DMS 273 (cell line): ENCODE results near the gene IQCK.
"Not testable (repeated sequence)": the region's sequence is repeated elsewhere in the genome, so short reads cannot be mapped to it uniquely, and the experiment has no call there.

Experiments
- DNase-seq: peaks from one replicate; lab custom pipeline; 2025; ENCODE audit not compliant: unreplicated experiment; lab: John Stamatoyannopoulos, UW

IQCK gene

GRCh38 chr16:19785081-19785480 lies 67.0 kb downstream of the IQCK start:
- DNase-seq, result no peak

GRCh38 chr16:19785512-19786130 lies 67.5 kb downstream of the IQCK start:
- no peak for DNase-seq

GRCh38 chr16:19801369-19801768 lies 83.3 kb downstream of the IQCK start:
- DNase-seq, result not testable (repeated sequence)

- not testable (repeated sequence) for DNase-seq
Observed at GRCh38 chr16:19801824-19802223, 83.8 kb downstream of the IQCK start.

- no peak for DNase-seq
Observed at GRCh38 chr16:19802612-19803011, 84.5 kb downstream of the IQCK start.

GRCh38 chr16:19804538-19805323 lies 86.7 kb downstream of the IQCK start:
- DNase-seq, result peak; percentile 32

- DNase-seq, result no peak
Observed at GRCh38 chr16:19805459-19806162, 87.5 kb downstream of the IQCK start.

GRCh38 chr16:19808061-19808641 lies 90.1 kb downstream of the IQCK start:
- DNase-seq, result no peak

- no peak for DNase-seq
Observed at GRCh38 chr16:19809121-19809635, 91.1 kb downstream of the IQCK start.

GRCh38 chr16:19809693-19810092 lies 91.6 kb downstream of the IQCK start:
- no peak for DNase-seq

- DNase-seq, result no peak
Observed at GRCh38 chr16:19810817-19811731, 93.0 kb downstream of the IQCK start.

- no peak for DNase-seq
Observed at GRCh38 chr16:19812986-19813385, 94.9 kb downstream of the IQCK start.

GRCh38 chr16:19815418-19815817 lies 97.3 kb downstream of the IQCK start:
- no peak for DNase-seq

- no peak for DNase-seq
Observed at GRCh38 chr16:19817122-19817521, 99.1 kb downstream of the IQCK start.

- no peak for DNase-seq
Observed at GRCh38 chr16:19817875-19818274, 99.8 kb downstream of the IQCK start.

- no peak for DNase-seq
Observed at GRCh38 chr16:19822533-19822932, 104.5 kb downstream of the IQCK start.

GRCh38 chr16:19823322-19823721 lies 105.3 kb downstream of the IQCK start:
- no peak for DNase-seq

- no peak for DNase-seq
Observed at GRCh38 chr16:19824216-19824615, 106.1 kb downstream of the IQCK start.

- peak; percentile 57 for DNase-seq
Observed at GRCh38 chr16:19829844-19830692, 112.0 kb downstream of the IQCK start.
